ENCODE data around the gene CELF4.

Gene CELF4

DNA sequence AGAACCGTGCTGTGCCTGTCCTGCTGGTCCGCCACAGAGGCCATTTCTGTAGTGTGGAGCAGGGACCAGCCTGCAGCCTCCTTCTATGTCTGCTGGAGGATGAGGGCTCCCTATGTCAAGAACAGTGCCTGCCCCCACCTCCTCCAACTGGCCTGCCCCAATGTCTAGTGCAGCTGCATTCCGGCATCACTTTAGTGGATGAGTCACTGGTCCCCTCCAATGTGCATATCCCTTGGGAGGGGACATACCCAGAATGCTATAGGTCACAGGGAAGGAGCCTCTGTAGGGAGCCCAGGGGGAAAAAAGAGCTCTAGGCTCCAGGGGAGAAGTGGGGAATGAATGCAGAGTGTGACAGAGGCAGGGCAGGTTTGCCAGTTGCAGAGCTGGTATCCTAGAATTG is 219.6 kb downstream of the CELF4 start:
- DNase-seq (ENCODE audit: low read depth), result no peak

DNA sequence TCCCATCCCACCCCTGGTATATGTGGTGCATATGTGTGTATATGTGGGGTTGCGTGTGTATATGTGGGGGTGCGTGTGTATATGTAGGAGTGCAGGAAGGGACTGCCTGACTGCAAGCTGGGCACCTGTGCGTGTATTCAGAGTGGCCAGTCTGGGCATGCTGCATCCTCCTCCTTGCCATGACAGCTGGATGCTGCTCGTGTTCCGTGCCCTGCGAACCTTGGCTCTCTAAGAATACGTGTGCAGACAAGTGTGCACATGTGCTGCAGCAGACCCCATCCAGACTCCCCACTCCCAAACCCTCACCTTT is 222.1 kb downstream of the CELF4 start:
- no peak for DNase-seq (ENCODE audit: low read depth)

DNA sequence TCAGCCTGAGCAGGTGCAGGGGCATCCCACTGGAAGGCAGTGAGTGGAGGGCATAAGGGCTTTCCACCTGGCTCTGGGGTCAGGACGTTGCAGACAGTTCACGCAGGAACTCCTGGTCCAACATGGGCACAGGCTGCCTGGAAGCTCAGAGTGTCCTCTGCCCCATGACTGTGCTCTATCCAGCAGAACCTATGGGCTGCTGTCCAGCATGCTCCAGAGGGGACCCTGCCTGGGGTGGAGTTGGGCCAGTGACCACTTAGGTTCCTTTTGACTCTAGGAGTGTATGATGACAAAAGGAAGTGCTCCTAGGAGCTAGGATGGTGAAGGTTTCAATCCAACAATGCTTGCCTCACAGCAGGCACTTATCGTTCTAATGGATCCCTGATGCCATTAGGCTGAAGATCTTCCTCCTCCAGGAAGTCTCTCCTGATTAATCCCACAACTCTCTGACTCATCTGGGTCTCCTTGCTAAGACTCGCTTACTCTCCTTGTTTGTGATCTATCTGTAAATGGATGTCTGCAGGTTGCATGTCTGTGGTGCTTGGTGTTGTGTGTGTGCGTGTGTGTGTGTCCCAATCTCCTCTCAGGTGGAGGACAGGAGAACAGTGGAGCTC is 224.0 kb downstream of the CELF4 start:
- no peak for DNase-seq (ENCODE audit: low read depth)

GRCh38 chr18:37341016-37341415 is 224.6 kb downstream of the CELF4 start:
- no peak for DNase-seq (ENCODE audit: low read depth)

DNA sequence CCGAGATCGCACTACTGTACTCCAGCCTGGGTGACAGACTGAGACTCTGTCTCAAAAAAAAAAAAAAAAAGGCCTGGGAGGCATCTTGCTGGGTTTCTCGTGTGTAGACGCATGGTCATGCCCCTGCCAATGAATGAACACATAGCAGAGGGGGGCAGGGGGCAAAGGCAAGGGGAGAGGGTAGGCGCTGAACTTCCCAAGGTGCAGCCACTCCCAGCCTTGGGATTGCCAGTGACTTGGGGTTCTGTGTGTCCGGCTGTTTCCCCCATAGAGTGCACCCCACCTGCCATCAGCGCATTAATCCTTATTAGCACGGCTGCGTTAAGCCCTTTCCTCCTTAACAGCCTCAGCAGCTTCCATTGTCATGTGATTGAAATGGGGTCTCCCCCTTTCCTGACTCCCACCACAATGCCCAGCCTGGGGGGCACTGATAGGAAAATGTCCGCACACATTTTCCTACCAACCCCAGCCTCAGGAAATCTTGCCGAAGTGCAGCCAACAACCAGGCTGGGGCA is 225.8 kb downstream of the CELF4 start:
- no peak for DNase-seq (ENCODE audit: low read depth)

GRCh38 chr18:37336568-37337285 is 228.9 kb downstream of the CELF4 start:
- DNase-seq (ENCODE audit: low read depth), result no peak

GRCh38 chr18:37335409-37335736 is 230.2 kb downstream of the CELF4 start:
- DNase-seq (ENCODE audit: low read depth), result no peak

GRCh38 chr18:37334631-37335408 is 230.8 kb downstream of the CELF4 start:
- DNase-seq (ENCODE audit: low read depth), result no peak

- no peak for DNase-seq (ENCODE audit: low read depth)
Observed at GRCh38 chr18:37332628-37333420, 232.8 kb downstream of the CELF4 start.

DNA sequence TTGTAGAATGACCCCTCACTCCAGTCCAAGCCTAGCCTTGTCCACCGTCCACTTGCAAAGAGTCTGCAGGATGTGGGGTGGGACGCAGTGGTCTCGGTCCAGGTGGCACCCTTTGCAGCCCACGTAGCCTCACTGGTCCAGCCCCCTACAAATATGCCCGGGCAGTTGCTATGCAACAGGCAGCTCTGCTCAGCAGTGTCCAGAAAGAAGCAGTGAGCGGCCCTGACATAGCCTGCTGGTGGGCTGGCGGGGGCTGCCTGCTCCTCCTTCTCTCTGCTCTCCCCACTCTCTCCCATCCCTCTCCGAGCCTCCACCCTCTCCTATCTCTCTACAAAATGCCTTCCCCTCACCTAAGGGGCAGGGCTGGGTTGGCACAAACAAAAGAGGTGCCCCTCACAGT is 233.4 kb downstream of the CELF4 start:
- no peak for DNase-seq (ENCODE audit: low read depth)

GRCh38 chr18:37330173-37330572 is 235.4 kb downstream of the CELF4 start:
- DNase-seq (ENCODE audit: low read depth), result no peak

DNA sequence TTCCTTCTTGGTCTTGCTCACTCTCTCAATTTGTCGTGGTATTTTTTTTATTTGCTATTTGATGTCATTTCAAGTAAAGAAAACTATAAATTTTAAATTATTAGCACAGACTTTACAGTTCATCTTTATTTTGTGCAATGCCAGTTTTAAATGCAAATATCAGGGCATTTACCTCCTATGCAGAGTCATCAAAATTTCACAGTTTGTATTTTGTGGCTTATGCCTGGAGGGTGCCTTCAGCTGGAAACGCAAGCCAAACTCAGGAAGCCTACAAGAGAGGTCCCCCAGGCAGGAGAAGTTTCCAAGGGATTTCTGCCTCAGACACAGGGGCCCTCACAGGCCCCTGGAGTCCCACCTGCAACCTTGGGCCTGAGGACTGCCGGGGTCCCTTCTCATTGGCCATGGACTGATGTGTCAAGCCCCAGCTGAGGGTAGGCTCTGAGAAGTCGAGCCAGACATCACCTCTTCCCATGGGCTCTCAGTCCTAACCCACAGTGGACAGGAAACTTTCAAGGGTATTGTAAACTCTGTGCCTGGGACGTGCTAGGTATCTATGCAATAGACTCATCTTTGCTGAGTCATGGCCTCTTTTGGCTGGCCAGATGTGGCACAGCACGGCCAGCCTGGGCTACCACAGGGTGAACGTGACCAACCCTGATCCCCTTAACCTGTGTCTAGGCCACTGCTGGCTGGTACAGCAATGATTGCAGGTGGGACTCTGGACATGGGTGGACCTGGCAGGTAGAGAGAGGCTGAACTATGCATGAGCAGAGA is 236.5 kb downstream of the CELF4 start:
- no peak for DNase-seq (ENCODE audit: low read depth)

GRCh38 chr18:37327063-37327577 is 238.5 kb downstream of the CELF4 start:
- no peak for DNase-seq (ENCODE audit: low read depth)

DNA sequence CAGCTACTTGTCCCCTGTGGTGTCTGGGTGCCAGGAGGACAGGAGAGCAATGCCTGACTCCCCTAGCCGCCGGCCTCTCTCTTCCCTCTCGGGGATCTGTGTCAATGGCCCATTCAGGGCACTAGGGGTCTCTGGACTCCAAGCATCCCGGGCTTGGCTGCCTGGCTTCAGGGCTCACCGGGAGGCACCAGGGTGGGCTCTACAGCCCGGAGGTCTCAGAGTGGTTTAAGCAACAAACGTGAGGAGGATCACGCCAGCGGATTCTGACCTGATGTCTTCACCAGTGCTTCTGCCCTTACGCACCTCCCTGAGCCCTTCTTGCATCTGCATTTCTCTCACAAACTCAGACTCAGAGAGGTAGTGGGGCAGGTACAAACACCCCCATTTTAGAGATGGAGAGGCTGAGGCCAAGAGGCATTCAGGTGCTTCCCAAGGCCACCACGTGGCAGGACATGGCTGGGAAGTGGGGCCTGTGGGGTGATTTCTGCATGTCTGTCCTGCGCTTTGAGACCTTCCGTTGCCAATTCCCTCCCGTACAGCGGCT is 243.0 kb downstream of the CELF4 start:
- no peak for DNase-seq (ENCODE audit: low read depth)

GRCh38 chr18:37321582-37322491 is 243.8 kb downstream of the CELF4 start:
- no peak for DNase-seq (ENCODE audit: low read depth)

DNA sequence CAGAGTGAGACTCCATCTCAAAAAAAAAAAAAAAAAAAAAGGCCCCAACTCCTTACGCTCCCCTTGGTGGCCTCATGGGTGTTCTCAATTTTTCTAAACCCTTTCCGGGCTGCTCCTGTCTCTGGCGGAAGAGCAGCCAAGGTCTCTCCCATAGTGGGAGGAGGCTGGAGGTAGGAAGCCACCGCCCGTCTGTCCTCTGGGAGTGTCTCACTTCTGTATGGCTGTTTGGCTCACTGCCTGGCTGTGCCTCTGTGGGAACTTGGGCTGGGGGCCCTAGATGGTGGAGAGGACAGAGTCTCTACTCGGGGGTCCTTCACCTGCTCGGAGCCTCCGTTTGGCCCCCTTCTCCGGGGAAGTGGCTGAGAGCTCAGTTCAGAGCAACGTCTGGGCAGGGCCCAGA is 245.3 kb downstream of the CELF4 start:
- DNase-seq (ENCODE audit: low read depth), result no peak

- DNase-seq (ENCODE audit: low read depth), result no peak
Observed at GRCh38 chr18:37318360-37319355, 246.9 kb downstream of the CELF4 start.

DNA sequence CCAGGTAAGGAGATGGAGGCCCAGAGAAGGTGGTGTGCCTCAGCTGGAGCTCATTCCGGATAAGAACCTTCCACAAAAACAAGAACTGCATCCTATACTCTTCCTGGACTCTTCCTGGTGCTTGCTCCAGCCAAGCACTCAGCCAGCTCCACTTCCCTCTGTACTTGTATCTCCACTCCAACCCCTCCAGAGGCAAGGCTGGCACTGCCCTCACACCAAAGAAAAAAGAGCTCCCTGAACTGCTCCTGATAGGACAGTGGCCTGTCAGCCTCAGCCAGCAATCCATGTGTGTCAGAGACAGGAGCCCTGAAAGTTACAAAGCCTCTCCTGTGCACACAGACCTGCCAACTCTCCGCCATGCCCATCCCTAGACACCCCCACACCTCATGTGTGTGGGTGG is 248.1 kb downstream of the CELF4 start:
- no peak for DNase-seq (ENCODE audit: low read depth)

DNA sequence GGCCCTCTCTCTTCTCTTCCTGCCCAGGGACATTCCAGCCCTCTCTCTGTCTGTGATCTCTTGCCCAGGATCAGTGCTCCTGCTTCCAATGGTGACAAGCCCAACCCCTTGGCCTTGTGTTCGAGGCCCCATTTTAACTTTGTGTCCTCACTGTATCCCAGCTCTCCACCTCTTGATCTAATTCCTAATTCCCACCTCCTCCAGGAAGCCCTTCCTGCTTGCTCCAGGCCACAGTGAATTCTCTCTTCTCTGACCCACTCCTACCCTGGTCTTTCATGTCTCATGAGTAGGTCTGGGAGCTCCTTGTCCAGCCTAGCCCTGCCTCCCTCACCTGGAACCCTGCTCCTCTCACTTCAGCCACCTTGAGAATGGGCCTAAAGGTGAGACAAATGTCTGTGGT is 249.1 kb downstream of the CELF4 start:
- DNase-seq (ENCODE audit: low read depth), result no peak
